Endothelial cell of umbilical vein (primary cell): ENCODE results near the gene TMEM237. TPM values are rescaled to one million over a fixed set of nuclear protein-coding genes. Genes with fewer than 3 reads are reported as not detected.

Experiments used
- BruUV-seq: library from RNA; stranded (reverse); fragments of 400-500 nt; replicated peaks from 2 replicates; lab custom pipeline; 2021; lab: Mats Ljungman, UMichigan
- CTCF ChIA-PET: fragments of 300-600, 350-600 bp; sonication (Branson Sonifier 250); formaldehyde crosslinking; loops from one replicate; lab custom pipeline; 2021; ENCODE audit warnings: antibody characterized with exemption, inconsistent platforms; lab: Charles Lee
- POLR2A ChIA-PET: fragments of 300-600, 350-600 bp; sonication (Branson Sonifier 250); formaldehyde crosslinking; loops from one replicate; lab custom pipeline; 2021; ENCODE audit warnings: antibody characterized with exemption, inconsistent platforms; lab: Charles Lee
- DNase-seq: peaks from one replicate; pipeline ENCODE4 v3.0.0-alpha.2; 2011; ENCODE audit warnings: low read depth, low spot score
- FAIRE-seq: peaks from 2 replicates; lab custom pipeline; 2011; peaks lifted over from hg19 to GRCh38; lab: Jason Lieb, UNC
- H2AFZ ChIP-seq: 2 replicates; pipeline ENCODE4 v1.6.0; 2012; ENCODE audit warnings: low read depth, low read length, control low read depth, inconsistent platforms
- H3K27ac ChIP-seq: 2 replicates; pipeline ENCODE4 v1.5.1; 2011; ENCODE audit warnings: low read depth, mild to moderate bottlenecking, control low read depth, low read length, moderate library complexity; ENCODE audit not compliant: insufficient read depth
- H3K27me3 ChIP-seq, 2 experiments: 2 replicates each; pipeline versions ENCODE4 v1.6.0 to v1.6.1; 2011; ENCODE audit warnings: low read length in 2 of 2, mixed read lengths in 1 of 2; ENCODE audit not compliant: control insufficient read depth in 2 of 2, insufficient read depth in 2 of 2
- H3K36me3 ChIP-seq, 2 experiments: 2 replicates in 1 of 2; 3 replicates in 1 of 2; pipeline ENCODE4 v1.5.1; 2011; ENCODE audit warnings: low read length in 2 of 2, mild to moderate bottlenecking in 1 of 2, moderate library complexity in 1 of 2; ENCODE audit not compliant: control insufficient read depth in 2 of 2, insufficient read depth in 2 of 2; ENCODE audit errors: extremely low read depth in 1 of 2
- H3K4me1 ChIP-seq: 3 replicates; pipeline ENCODE4 v1.5.1; 2011; ENCODE audit warnings: mild to moderate bottlenecking, low read length; ENCODE audit not compliant: control insufficient read depth, insufficient read depth; ENCODE audit errors: extremely low read depth
- H3K4me2 ChIP-seq: 2 replicates; pipeline ENCODE4 v1.6.1; 2011; ENCODE audit warnings: low read length, control low read depth, mixed read lengths; ENCODE audit not compliant: insufficient read depth
- H3K4me3 ChIP-seq, 3 experiments: fragments of 200-600 bp in 1 of 3; sonication (generic), shearing (Covaris generic) in 1 of 3; replicated peaks in 1 of 3; 2 replicates each; pipeline ENCODE4 v1.5.1; 2011 to 2016; ENCODE audit warnings: control low read depth in 3 of 3, low read length in 3 of 3, mild to moderate bottlenecking in 2 of 3, inconsistent platforms in 1 of 3, low read depth in 1 of 3, moderate library complexity in 1 of 3; ENCODE audit not compliant: insufficient read depth in 1 of 3
- H3K79me2 ChIP-seq: 2 replicates; pipeline ENCODE4 v1.6.0; 2012; ENCODE audit warnings: low read length, inconsistent platforms; ENCODE audit not compliant: control insufficient read depth, insufficient read depth
- H3K9ac ChIP-seq: replicated peaks from 2 replicates; pipeline ENCODE3; 2011; ENCODE audit warnings: low read length, control low read depth; ENCODE audit not compliant: insufficient read depth; ENCODE audit errors: extremely low read depth
- H3K9me1 ChIP-seq: replicated peaks from 3 replicates; pipeline ENCODE4 v1.6.0; 2011; ENCODE audit warnings: mild to moderate bottlenecking, low read length; ENCODE audit not compliant: control insufficient read depth, insufficient read depth; ENCODE audit errors: extremely low read depth
- H3K9me3 ChIP-seq: replicated peaks from 2 replicates; pipeline ENCODE4 v1.5.1; 2012; ENCODE audit warnings: low read length, inconsistent platforms; ENCODE audit not compliant: control insufficient read depth, insufficient read depth
- H4K20me1 ChIP-seq: replicated peaks from 2 replicates; pipeline ENCODE3; 2011; ENCODE audit warnings: mild to moderate bottlenecking, low read length; ENCODE audit not compliant: control insufficient read depth, insufficient read depth; ENCODE audit errors: extremely low read depth
- EZH2 ChIP-seq: IDR thresholded peaks from 2 replicates; pipeline ENCODE4 v1.6.1; 2012; ENCODE audit warnings: borderline replicate concordance, low read depth, mild to moderate bottlenecking, moderate library complexity, low read length, inconsistent platforms; ENCODE audit not compliant: severe bottlenecking
- FOS ChIP-seq: IDR thresholded peaks from 2 replicates; pipeline ENCODE4 v1.6.1; 2011; ENCODE audit warnings: mild to moderate bottlenecking, low read length, moderate library complexity, borderline replicate concordance; ENCODE audit not compliant: insufficient read depth
- GATA2 ChIP-seq: IDR thresholded peaks from 2 replicates; pipeline ENCODE4 v1.7.0; 2011; ENCODE audit warnings: low read depth, mild to moderate bottlenecking, moderate library complexity, mixed read lengths, low read length; ENCODE audit not compliant: insufficient read length, insufficient read depth
- JUN ChIP-seq: IDR thresholded peaks from 2 replicates; pipeline ENCODE4 v1.6.1; 2011; ENCODE audit warnings: borderline replicate concordance, low read depth; ENCODE audit not compliant: insufficient read length, insufficient read depth
- MYC ChIP-seq: IDR thresholded peaks from one replicate; pipeline ENCODE4 v1.6.1; 2011; ENCODE audit warnings: mild to moderate bottlenecking, low read depth, low read length
- POLR2A ChIP-seq: IDR thresholded peaks from 2 replicates; pipeline ENCODE4 v1.6.1; 2012; ENCODE audit warnings: low read depth, mild to moderate bottlenecking, control low read depth, low read length
- POLR2AphosphoS5 ChIP-seq: IDR thresholded peaks from 2 replicates; pipeline ENCODE4 v1.6.1; 2012; ENCODE audit warnings: low read depth, mild to moderate bottlenecking, control low read depth, low read length, moderate library complexity; ENCODE audit not compliant: insufficient read depth
- dilution Hi-C: fragments of 300-500 bp; cut with MboI; formaldehyde crosslinking; loops from one replicate; pipeline ENCODE4 v1.15.0; 2019; ENCODE audit warnings: low sequenced_read_pairs; ENCODE audit not compliant: extremely low pct_ligation_motif_present
- intact Hi-C: fragments of 100-400 bp; cut with micrococcal nuclease; formaldehyde crosslinking; loops from one replicate; pipeline ENCODE4 v1.10.0; 2022
- polyA plus RNA-seq, 4 experiments: library from polyadenylated mRNA; depleted of rRNA in 3 of 4; stranded (reverse) in 3 of 4; unstranded in 1 of 4; fragments of >200 nt; gene quantifications; 2 replicates each; pipeline versions ENCODE4 v1.2.1 to v1.2.3, GENCODE V29; 2011 to 2012; ENCODE audit warnings: missing spikeins in 1 of 4
- total RNA-seq: library from RNA; stranded (reverse); gene quantifications from 2 replicates; pipeline ENCODE4 v1.2.3, GENCODE V29; 2021
- TF ChIP-seq, protein P1 (sequence below): IDR thresholded peaks from 2 replicates; pipeline ENCODE4 v1.6.1; 2011; ENCODE audit not compliant: insufficient read depth, insufficient read length
- TF ChIP-seq, protein P2 (sequence below), 2 donors: IDR thresholded peaks; 1 replicate in 1 of 2; 2 replicates in 1 of 2; pipeline ENCODE4 v1.5.1; 2011; ENCODE audit warnings: low read length in 2 of 2, mild to moderate bottlenecking in 2 of 2, moderate library complexity in 2 of 2, control low read depth in 1 of 2, inconsistent platforms in 1 of 2, low read depth in 1 of 2; ENCODE audit not compliant: insufficient read depth in 1 of 2; ENCODE audit errors: extremely low read depth in 1 of 2

TMEM237 gene
- total and polyA plus RNA-seq, 2 donors (not counting 3 experiments of a cell fraction or from before 2014, with no cell fraction given): 41.2 to 64.7 TPM

DNA sequence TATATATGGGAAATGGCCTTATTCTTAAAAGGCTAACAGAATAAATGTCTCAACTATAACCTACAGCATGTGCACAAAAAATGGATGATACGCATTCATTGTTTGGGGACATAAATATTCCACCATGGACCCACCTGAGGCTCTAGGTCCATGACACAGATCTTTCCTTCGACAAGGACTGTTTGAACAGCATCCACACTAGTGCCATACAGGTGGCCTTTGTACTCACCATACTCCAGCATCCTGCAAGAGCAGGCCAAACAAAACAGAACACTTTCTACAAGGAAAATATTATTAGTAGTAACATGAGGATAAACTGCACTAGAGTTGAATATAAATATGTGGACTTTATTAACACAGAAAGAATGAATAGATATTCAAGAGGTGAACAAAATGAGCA is 6.1 kb upstream of the TMEM237 start:
- no peak for FAIRE-seq

More for the DNA sequence above, 6.1 kb upstream of the TMEM237 start:
- Histone ChIP-seq H3K36me3 (no peaks in the 10 kb centered on the region), H3K4me1 (peaks cover 15% of the 10 kb centered on the region), H3K9me1 (no peaks in the 10 kb centered on the region), H4K20me1 (no peaks in the 10 kb centered on the region), H3K9me3 (no peaks in the 10 kb centered on the region), H3K4me3 (no peak overlapping the region), H3K27me3 (no peaks in the 10 kb centered on the region), H3K9ac (no peak overlapping the region), H2AFZ (no peak overlapping the region), H3K27ac (no peak overlapping the region), H3K79me2 (no peaks in the 10 kb centered on the region), H3K4me2 (no peak overlapping the region)
- no peak for DNase-seq
- CTCF ChIA-PET: interaction anchor here (0.5 kb wide), 1 partner anchor 196 kb away, joined by 3 read pairs; no protein-coding TSS in a partner anchor
- POLR2A ChIA-PET: no interaction called here
- dilution Hi-C loops (no loop called here), intact Hi-C loops (no loop called here)
- TF ChIP-seq EZH2 (no peak), FOS (no peak), POLR2AphosphoS5 (no peak), GATA2 (no peak), POLR2A (no peak), MYC (no peak), JUN (no peak)
- TF ChIP-seq, protein P1, sequence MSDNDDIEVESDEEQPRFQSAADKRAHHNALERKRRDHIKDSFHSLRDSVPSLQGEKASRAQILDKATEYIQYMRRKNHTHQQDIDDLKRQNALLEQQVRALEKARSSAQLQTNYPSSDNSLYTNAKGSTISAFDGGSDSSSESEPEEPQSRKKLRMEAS: no peak
- TF ChIP-seq, protein P2, sequence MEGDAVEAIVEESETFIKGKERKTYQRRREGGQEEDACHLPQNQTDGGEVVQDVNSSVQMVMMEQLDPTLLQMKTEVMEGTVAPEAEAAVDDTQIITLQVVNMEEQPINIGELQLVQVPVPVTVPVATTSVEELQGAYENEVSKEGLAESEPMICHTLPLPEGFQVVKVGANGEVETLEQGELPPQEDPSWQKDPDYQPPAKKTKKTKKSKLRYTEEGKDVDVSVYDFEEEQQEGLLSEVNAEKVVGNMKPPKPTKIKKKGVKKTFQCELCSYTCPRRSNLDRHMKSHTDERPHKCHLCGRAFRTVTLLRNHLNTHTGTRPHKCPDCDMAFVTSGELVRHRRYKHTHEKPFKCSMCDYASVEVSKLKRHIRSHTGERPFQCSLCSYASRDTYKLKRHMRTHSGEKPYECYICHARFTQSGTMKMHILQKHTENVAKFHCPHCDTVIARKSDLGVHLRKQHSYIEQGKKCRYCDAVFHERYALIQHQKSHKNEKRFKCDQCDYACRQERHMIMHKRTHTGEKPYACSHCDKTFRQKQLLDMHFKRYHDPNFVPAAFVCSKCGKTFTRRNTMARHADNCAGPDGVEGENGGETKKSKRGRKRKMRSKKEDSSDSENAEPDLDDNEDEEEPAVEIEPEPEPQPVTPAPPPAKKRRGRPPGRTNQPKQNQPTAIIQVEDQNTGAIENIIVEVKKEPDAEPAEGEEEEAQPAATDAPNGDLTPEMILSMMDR (IDR thresholded peaks at IDR 0.05; ENCODE audit: extremely low read depth in 1 of 2, insufficient read depth in 1 of 2, low read depth in 1 of 2, low read length in 2 of 2): no peak
- BruUV-seq: no TSS peak
